Dendritic cell treated with granulocyte-macrophage colony-stimulating factor and Interleukin-4, amounts not matched to agents 40 ng/mL and 50 ng/mL, for 4 days (primary cell): ENCODE results near the gene CIDEB.

Experiments used
- H3K27ac Mint-ChIP-seq: one replicate; pipeline ENCODE4 v1.8.0; 2022; ENCODE audit warnings: mild to moderate bottlenecking, mixed read lengths
- H3K27me3 Mint-ChIP-seq: one replicate; pipeline ENCODE4 v1.8.0; 2022; ENCODE audit warnings: mild to moderate bottlenecking, mixed read lengths
- H3K36me3 Mint-ChIP-seq: one replicate; pipeline ENCODE4 v1.8.0; 2022; ENCODE audit warnings: low read depth, mixed read lengths
- H3K4me1 Mint-ChIP-seq: one replicate; pipeline ENCODE4 v1.8.0; 2022; ENCODE audit warnings: low read depth, mixed read lengths
- H3K4me3 Mint-ChIP-seq: one replicate; pipeline ENCODE4 v1.8.0; 2022; ENCODE audit warnings: mild to moderate bottlenecking, moderate library complexity, mixed read lengths
- H3K9me3 Mint-ChIP-seq: one replicate; pipeline ENCODE4 v1.8.0; 2022; ENCODE audit warnings: mixed read lengths
- intact Hi-C: fragments of 100-400 bp; cut with micrococcal nuclease; formaldehyde crosslinking; loops from one replicate; pipeline ENCODE4 v1.15.0; 2022

The CIDEB gene

GRCh38 chr14:24325963-24326362 is 18.2 kb upstream of the CIDEB start:
- Mint-ChIP-seq H3K27me3 (no peaks in the 10 kb centered on the region), H3K36me3 (no peaks in the 10 kb centered on the region), H3K4me3 (no peak overlapping the region), H3K4me1 (peaks cover 74% of the 10 kb centered on the region), H3K27ac (peak overlapping the region; percentile 30), H3K9me3 (no peaks in the 10 kb centered on the region)
- intact Hi-C loops = no loop called here

- Mint-ChIP-seq H3K27ac (no peak overlapping the region), H3K4me1 (peaks cover 65% of the 10 kb centered on the region), H3K4me3 (no peak overlapping the region), H3K36me3 (no peaks in the 10 kb centered on the region), H3K27me3 (no peaks in the 10 kb centered on the region), H3K9me3 (no peaks in the 10 kb centered on the region)
- intact Hi-C loops = no loop called here
Observed at GRCh38 chr14:24325041-24325530, 17.3 kb upstream of the CIDEB start.

GRCh38 chr14:24324024-24324423 is 16.2 kb upstream of the CIDEB start:
- Mint-ChIP-seq H3K4me3 (no peak overlapping the region), H3K9me3 (no peaks in the 10 kb centered on the region), H3K36me3 (no peaks in the 10 kb centered on the region), H3K27ac (peak overlapping the region; percentile 19), H3K27me3 (peaks cover 6% of the 10 kb centered on the region), H3K4me1 (peaks cover 61% of the 10 kb centered on the region)
- intact Hi-C loops = no loop called here

GRCh38 chr14:24323341-24323740 is 15.6 kb upstream of the CIDEB start:
- no peak overlapping the region for H3K4me3 Mint-ChIP-seq

GRCh38 chr14:24322672-24323071 is 14.9 kb upstream of the CIDEB start:
- intact Hi-C loops = no loop called here
- Mint-ChIP-seq H3K4me3 (no peak overlapping the region), H3K27me3 (peaks cover 8% of the 10 kb centered on the region), H3K9me3 (no peaks in the 10 kb centered on the region), H3K4me1 (peaks cover 64% of the 10 kb centered on the region), H3K27ac (no peak overlapping the region), H3K36me3 (no peaks in the 10 kb centered on the region)

More at GRCh38 chr14:24323341-24323740, 15.6 kb upstream of the CIDEB start:
- intact Hi-C loops = no loop called here
- Mint-ChIP-seq H3K27ac (no peak overlapping the region), H3K9me3 (no peaks in the 10 kb centered on the region), H3K36me3 (no peaks in the 10 kb centered on the region), H3K4me1 (peaks cover 61% of the 10 kb centered on the region), H3K27me3 (peaks cover 8% of the 10 kb centered on the region)

- no peak overlapping the region for H3K4me3 Mint-ChIP-seq
- intact Hi-C loops = no loop called here
- no peaks in the 10 kb centered on the region for H3K36me3 Mint-ChIP-seq
- no peaks in the 10 kb centered on the region for H3K9me3 Mint-ChIP-seq
- peaks cover 8% of the 10 kb centered on the region for H3K27me3 Mint-ChIP-seq
- H3K4me1 Mint-ChIP-seq = peaks cover 64% of the 10 kb centered on the region
- H3K27ac Mint-ChIP-seq = no peak overlapping the region
Observed at GRCh38 chr14:24321212-24321975, 13.6 kb upstream of the CIDEB start.

- H3K4me3 Mint-ChIP-seq = peak overlapping the region; percentile 14
- peaks cover 15% of the 10 kb centered on the region for H3K36me3 Mint-ChIP-seq
- peaks cover 79% of the 10 kb centered on the region for H3K4me1 Mint-ChIP-seq
- peaks cover 8% of the 10 kb centered on the region for H3K27me3 Mint-ChIP-seq
- no peak overlapping the region for H3K27ac Mint-ChIP-seq
- intact Hi-C loops = no loop called here
- no peaks in the 10 kb centered on the region for H3K9me3 Mint-ChIP-seq
Observed at GRCh38 chr14:24317141-24317928, 9.6 kb upstream of the CIDEB start.

GRCh38 chr14:24316597-24316950 is 8.8 kb upstream of the CIDEB start:
- intact Hi-C loops = no loop called here
- Mint-ChIP-seq H3K27ac (no peak overlapping the region), H3K4me1 (peaks cover 81% of the 10 kb centered on the region), H3K4me3 (no peak overlapping the region), H3K9me3 (no peaks in the 10 kb centered on the region), H3K27me3 (peaks cover 8% of the 10 kb centered on the region), H3K36me3 (peaks cover 15% of the 10 kb centered on the region)

GRCh38 chr14:24315807-24316596 is 8.2 kb upstream of the CIDEB start:
- Mint-ChIP-seq H3K4me3 (no peak overlapping the region), H3K27me3 (peaks cover 8% of the 10 kb centered on the region), H3K36me3 (peaks cover 15% of the 10 kb centered on the region), H3K27ac (peak overlapping the region; percentile 66), H3K9me3 (no peaks in the 10 kb centered on the region), H3K4me1 (peaks cover 87% of the 10 kb centered on the region)
- intact Hi-C loops = no loop called here

GRCh38 chr14:24315243-24315806 is 7.5 kb upstream of the CIDEB start:
- H3K27ac Mint-ChIP-seq = peak overlapping the region; percentile 66
- H3K4me3 Mint-ChIP-seq = no peak overlapping the region
- H3K9me3 Mint-ChIP-seq = no peaks in the 10 kb centered on the region
- peaks cover 17% of the 10 kb centered on the region for H3K36me3 Mint-ChIP-seq
- peaks cover 8% of the 10 kb centered on the region for H3K27me3 Mint-ChIP-seq
- intact Hi-C loops = no loop called here
- H3K4me1 Mint-ChIP-seq = peaks cover 92% of the 10 kb centered on the region

- no peaks in the 10 kb centered on the region for H3K9me3 Mint-ChIP-seq
- no peak overlapping the region for H3K4me3 Mint-ChIP-seq
- peak overlapping the region; percentile 66 for H3K27ac Mint-ChIP-seq
- peaks cover 99% of the 10 kb centered on the region for H3K4me1 Mint-ChIP-seq
- intact Hi-C loops = loop anchor here (1.0 kb wide), 1 partner anchor 15 kb away; no protein-coding TSS in a partner anchor
- H3K27me3 Mint-ChIP-seq = peaks cover 5% of the 10 kb centered on the region
- H3K36me3 Mint-ChIP-seq = peaks cover 24% of the 10 kb centered on the region
Observed at GRCh38 chr14:24314377-24315193, 6.8 kb upstream of the CIDEB start.

- H3K4me1 Mint-ChIP-seq = peaks cover 99% of the 10 kb centered on the region
- H3K9me3 Mint-ChIP-seq = no peaks in the 10 kb centered on the region
- intact Hi-C loops = loop anchor here (1.0 kb wide), 1 partner anchor 15 kb away; no protein-coding TSS in a partner anchor
- peak overlapping the region; percentile 66 for H3K27ac Mint-ChIP-seq
- peaks cover 2% of the 10 kb centered on the region for H3K27me3 Mint-ChIP-seq
- H3K4me3 Mint-ChIP-seq = peak overlapping the region; percentile 2
- peaks cover 31% of the 10 kb centered on the region for H3K36me3 Mint-ChIP-seq
Observed at GRCh38 chr14:24313913-24314312, 6.1 kb upstream of the CIDEB start.
